AG04450 (cell line): Measurements from ENCODE around the gene ADAM23. TPM values are rescaled to one million over a fixed set of nuclear protein-coding genes. Genes with fewer than 3 reads are reported as not detected.

Experiments used
- CTCF ChIA-PET: fragments of 300-600, 350-600 bp; formaldehyde crosslinking; extraction: SDS; loops from one replicate; lab custom pipeline; 2022; ENCODE audit warnings: antibody characterized with exemption, inconsistent platforms; lab: Charles Lee
- POLR2A ChIA-PET: fragments of 350-600 bp; formaldehyde crosslinking; extraction: SDS; loops from one replicate; lab custom pipeline; 2021; ENCODE audit warnings: antibody characterized with exemption, inconsistent platforms; lab: Yijun Ruan, JAX
- DNase-seq: peaks from one replicate; pipeline ENCODE4 v3.0.0-alpha.2; 2011; ENCODE audit warnings: low read depth, low spot score
- H3K27ac ChIP-seq: one replicate; pipeline ENCODE4 v1.5.1; 2012; ENCODE audit warnings: low read depth, low read length, control low read depth
- H3K27me3 ChIP-seq: one replicate; pipeline ENCODE4 v1.6.0; 2012; ENCODE audit warnings: low read length; ENCODE audit not compliant: control insufficient read depth, insufficient read depth
- H3K4me3 ChIP-seq: 2 replicates; pipeline ENCODE4 v1.5.1; 2011; ENCODE audit warnings: mild to moderate bottlenecking, low read depth, low read length, control low read depth
- H3K9me3 ChIP-seq: 2 replicates; pipeline ENCODE4 v1.5.1; 2012; ENCODE audit warnings: low read length; ENCODE audit not compliant: control insufficient read depth, insufficient read depth
- CTCF ChIP-seq: IDR thresholded peaks from 2 replicates; pipeline ENCODE4 v1.5.1; 2011; ENCODE audit warnings: low read depth, low read length, control low read depth, inconsistent platforms
- polyA plus RNA-seq: library from polyadenylated mRNA; depleted of rRNA; stranded (reverse); fragments of >200 nt; gene quantifications from 2 replicates; pipeline ENCODE4 v1.2.3, GENCODE V29; 2011

The ADAM23 gene
- polyA plus RNA-seq, 1 experiment: 6.6 TPM

DNA sequence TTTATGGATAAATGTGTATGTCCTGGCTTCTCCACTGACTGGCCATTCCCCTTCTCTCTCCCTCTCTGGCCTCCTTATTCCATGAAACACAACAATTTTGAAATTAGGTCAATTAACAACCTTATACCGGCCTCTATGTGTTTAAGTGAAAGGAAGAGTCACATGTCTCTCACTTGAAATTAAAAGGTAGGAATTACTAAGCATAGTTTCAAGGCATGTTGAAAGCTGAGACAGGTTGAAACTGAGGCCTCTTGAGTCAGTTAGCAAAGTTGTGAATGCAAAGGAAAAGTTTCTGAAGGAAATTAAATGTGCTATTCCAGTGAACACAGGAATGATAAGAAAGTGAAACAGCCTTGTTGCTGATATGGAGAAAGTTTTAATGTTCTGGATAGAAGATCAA, 69.7 kb downstream of the ADAM23 start:
- POLR2A ChIA-PET: no interaction called here
- TF ChIP-seq CTCF: no peak
- no peak overlapping the region for H3K4me3 ChIP-seq
- no peaks in the 10 kb centered on the region for H3K9me3 ChIP-seq
- H3K27ac ChIP-seq: no peak overlapping the region
- no peak for DNase-seq
- CTCF ChIA-PET: no interaction called here
- H3K27me3 ChIP-seq: no peaks in the 10 kb centered on the region

GRCh38 chr2:206515580-206515979, 72.2 kb downstream of the ADAM23 start:
- ChIA-PET POLR2A (no interaction called here), CTCF (no interaction called here)
- H3K27me3 ChIP-seq: no peaks in the 10 kb centered on the region
- no peak for TF ChIP-seq CTCF
- no peaks in the 10 kb centered on the region for H3K9me3 ChIP-seq
- DNase-seq: no peak
- H3K27ac ChIP-seq: no peak overlapping the region
- no peak overlapping the region for H3K4me3 ChIP-seq

- DNase-seq: no peak
- H3K4me3 ChIP-seq: no peak overlapping the region
- TF ChIP-seq CTCF: no peak
- H3K9me3 ChIP-seq: no peaks in the 10 kb centered on the region
- ChIA-PET POLR2A (no interaction called here), CTCF (no interaction called here)
- no peaks in the 10 kb centered on the region for H3K27me3 ChIP-seq
- H3K27ac ChIP-seq: no peak overlapping the region
These were observed 75.7 kb downstream of the ADAM23 start for GRCh38 chr2:206518997-206519396.

GRCh38 chr2:206520450-206520849, 77.1 kb downstream of the ADAM23 start:
- Histone ChIP-seq H3K9me3 (no peaks in the 10 kb centered on the region), H3K4me3 (no peak overlapping the region), H3K27me3 (no peaks in the 10 kb centered on the region), H3K27ac (no peak overlapping the region)
- no peak for TF ChIP-seq CTCF
- ChIA-PET CTCF (no interaction called here), POLR2A (no interaction called here)
- DNase-seq: no peak

DNA sequence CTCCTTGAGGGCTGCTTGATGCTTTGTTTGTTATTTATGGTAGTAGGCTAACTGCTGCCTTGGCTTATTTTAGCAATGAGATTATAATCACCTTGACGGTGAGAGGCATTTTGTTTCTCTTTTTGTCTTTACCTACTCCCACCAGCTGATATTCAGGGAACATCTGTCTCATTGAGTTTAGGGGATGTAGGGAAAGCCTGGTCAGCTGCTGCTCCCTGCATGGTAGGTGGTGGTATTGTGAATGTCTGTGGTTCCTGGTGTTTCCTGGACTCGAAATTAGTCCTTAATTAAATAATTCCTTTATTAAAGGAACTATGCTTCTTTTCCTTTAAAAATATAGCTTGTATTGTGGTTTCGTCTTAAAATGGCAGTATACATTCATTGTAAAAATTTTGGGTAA, 77.8 kb downstream of the ADAM23 start:
- H3K4me3 ChIP-seq: no peak overlapping the region
- H3K27me3 ChIP-seq: no peaks in the 10 kb centered on the region
- ChIA-PET POLR2A (no interaction called here), CTCF (no interaction called here)
- DNase-seq: no peak
- H3K9me3 ChIP-seq: no peaks in the 10 kb centered on the region
- no peak for TF ChIP-seq CTCF
- H3K27ac ChIP-seq: no peak overlapping the region
